ENCODE measurements around the gene TMCC1. TPM values are rescaled to one million over a fixed set of nuclear protein-coding genes. Genes with fewer than 3 reads are reported as not detected.
"Not testable (repeated sequence)": the region's sequence is repeated elsewhere in the genome, so short reads cannot be mapped to it uniquely, and the experiment has no call there.

The TMCC1 gene
- total and polyA plus RNA-seq, 7 donors = 12.4 to 55.0 (median 38.1) TPM

DNA sequence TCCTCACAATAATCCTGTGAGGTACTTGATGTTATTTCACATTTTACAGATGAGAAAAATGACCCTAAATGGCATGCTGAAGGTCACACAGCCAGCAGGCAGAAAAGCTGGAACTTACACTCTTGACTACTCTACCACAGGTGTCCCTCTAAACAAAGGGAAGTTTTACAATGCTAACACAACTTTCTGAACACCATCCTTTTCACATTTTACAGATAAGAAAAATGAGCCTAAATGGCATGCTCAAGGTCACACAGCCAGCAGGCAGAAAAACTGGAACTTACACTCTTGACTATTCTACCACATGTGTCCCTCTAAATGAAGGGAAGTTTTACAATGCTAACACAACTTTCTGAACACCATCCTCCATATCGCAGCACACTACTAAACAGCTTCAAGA is 35.6 kb downstream of the TMCC1 start:
- TF ChIP-seq, protein P1, sequence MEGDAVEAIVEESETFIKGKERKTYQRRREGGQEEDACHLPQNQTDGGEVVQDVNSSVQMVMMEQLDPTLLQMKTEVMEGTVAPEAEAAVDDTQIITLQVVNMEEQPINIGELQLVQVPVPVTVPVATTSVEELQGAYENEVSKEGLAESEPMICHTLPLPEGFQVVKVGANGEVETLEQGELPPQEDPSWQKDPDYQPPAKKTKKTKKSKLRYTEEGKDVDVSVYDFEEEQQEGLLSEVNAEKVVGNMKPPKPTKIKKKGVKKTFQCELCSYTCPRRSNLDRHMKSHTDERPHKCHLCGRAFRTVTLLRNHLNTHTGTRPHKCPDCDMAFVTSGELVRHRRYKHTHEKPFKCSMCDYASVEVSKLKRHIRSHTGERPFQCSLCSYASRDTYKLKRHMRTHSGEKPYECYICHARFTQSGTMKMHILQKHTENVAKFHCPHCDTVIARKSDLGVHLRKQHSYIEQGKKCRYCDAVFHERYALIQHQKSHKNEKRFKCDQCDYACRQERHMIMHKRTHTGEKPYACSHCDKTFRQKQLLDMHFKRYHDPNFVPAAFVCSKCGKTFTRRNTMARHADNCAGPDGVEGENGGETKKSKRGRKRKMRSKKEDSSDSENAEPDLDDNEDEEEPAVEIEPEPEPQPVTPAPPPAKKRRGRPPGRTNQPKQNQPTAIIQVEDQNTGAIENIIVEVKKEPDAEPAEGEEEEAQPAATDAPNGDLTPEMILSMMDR (IDR thresholded peaks at IDR 0.05) = no peak
- DNase-seq = no peak

DNA sequence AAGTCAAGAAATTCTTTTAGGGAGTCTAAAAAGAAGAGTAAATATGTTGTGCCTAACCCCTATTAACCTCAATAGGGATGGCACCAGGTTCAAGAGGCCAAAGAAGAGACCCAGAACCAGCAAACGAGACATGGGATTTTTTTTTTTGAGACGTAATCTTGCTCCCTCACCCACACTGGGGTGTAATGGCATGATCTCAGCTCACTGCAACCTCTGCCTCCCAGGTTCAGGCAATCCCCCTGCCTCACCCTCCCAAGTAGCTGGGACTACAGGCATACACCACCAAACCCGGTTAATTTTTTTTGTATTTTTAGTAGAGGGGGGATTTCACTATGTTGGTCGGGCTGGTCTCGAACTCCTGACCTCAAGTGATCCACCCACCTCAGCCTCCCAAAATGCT is 36.7 kb downstream of the TMCC1 start:
- H3K4me3 ChIP-seq; H3K36me3 ChIP-seq (ENCODE audit: insufficient read depth in 1 of 2, low read depth in 1 of 2); H3K27me3 ChIP-seq (ENCODE audit: insufficient read depth in 3 of 3, low read length in 2 of 3); H3K9me3 ChIP-seq; intact Hi-C loops (cut with DNase I); DNase-seq; ATAC-seq: not testable (repeated sequence)
- peak overlapping the region; percentile 72 for H3K27ac ChIP-seq
- 57 to 66% (median 59%) methylated on average over 5 of the region's 5 CpGs for WGBS, 3 donors
- peaks cover 26% of the 10 kb centered on the region for H3K4me1 ChIP-seq

More for the DNA sequence above, 35.6 kb downstream of the TMCC1 start:
- H3K9me3 ChIP-seq = no peaks in the 10 kb centered on the region
- no peak overlapping the region for H3K27ac ChIP-seq
- H3K27me3 ChIP-seq (ENCODE audit: insufficient read depth in 3 of 3, low read length in 2 of 3) = no peaks in the 10 kb centered on the region
- peaks cover 21% of the 10 kb centered on the region for H3K4me1 ChIP-seq
- peaks cover 0 to 4% of the 10 kb centered on the region in 2 donors for H3K36me3 ChIP-seq (ENCODE audit: insufficient read depth in 1 of 2, low read depth in 1 of 2)
- ATAC-seq = no peak
- intact Hi-C loops (cut with DNase I) = no loop called here
- no peak overlapping the region for H3K4me3 ChIP-seq
- WGBS, 3 donors = 86 to 100% (median 94%) methylated on average over 1 of the region's 1 CpG

DNA sequence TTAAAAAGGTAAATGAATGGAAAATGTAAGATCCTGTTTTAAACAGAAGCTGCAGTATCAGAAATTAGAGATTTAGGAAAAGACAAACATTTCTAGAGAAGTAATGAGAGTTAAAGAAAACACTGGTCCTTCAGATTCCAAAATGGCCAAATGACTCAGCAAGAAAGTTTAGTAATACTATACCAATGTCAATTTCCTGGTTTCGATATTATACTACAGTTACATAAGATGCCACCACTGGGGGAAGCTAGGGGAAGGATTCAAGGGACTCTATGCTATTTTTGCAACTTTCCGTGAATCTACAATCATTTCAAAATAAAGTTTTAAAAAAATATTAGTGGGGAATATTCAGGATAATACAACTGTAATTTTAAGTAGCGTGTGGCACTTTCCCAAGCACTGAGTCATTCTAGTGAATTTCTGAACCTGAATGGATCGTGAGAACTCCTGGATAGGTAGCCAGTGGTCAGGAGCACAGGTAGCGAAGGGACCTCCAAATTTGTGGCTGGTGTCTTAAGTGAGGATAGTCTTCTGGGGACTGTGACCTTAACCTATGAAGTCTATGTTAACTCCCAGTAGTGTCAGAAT is 37.6 kb downstream of the TMCC1 start:
- no peak for DNase-seq
- H3K36me3 ChIP-seq (ENCODE audit: insufficient read depth in 1 of 2, low read depth in 1 of 2) = peaks cover 0 to 4% of the 10 kb centered on the region in 2 donors
- H3K4me3 ChIP-seq = peak overlapping the region; percentile 8
- no peaks in the 10 kb centered on the region for H3K9me3 ChIP-seq
- H3K27me3 ChIP-seq (ENCODE audit: insufficient read depth in 3 of 3, low read length in 2 of 3) = no peaks in the 10 kb centered on the region
- TF ChIP-seq, protein P1 (IDR thresholded peaks at IDR 0.05) = no peak
- H3K4me1 ChIP-seq = peaks cover 34% of the 10 kb centered on the region
- peak overlapping the region; percentile 72 for H3K27ac ChIP-seq
- 47 to 61% (median 53%) methylated on average over 5 of the region's 5 CpGs for WGBS, 3 donors
- ATAC-seq = peak; percentile 56 to 68 (median 58)
- intact Hi-C loops (cut with DNase I) = no loop called here

DNA sequence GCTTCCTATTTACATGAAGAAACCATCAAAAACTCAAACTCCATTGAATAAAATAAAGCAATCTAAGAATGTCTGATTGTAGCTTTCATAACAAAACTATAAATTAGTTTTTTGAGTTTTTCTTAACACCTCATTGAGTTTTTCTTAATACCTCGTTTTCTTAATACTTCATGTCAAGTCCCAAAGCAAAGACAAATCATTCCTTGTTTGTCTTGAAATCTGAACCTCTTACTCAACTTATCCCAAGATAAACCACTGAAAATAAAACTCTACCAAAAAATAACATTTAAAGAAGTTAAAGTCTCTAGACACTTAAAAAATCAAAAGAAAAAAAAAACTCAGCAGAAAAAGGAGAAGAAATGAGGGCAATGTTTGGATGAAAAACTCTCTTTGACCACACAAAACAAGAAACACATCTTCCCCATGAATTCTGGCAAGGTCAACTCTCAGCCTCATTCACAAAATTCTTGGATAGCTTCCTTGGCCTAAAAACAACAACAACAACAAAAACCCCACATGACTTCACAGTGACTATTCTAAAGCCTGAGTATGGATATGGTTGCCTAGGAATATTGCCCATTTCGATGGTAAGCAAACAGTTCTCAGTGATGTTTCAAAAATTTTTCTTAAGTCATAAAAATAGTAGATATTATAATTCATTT is 38.2 kb downstream of the TMCC1 start:
- H3K27ac ChIP-seq = peak overlapping the region; percentile 72
- 17 to 24% (median 21%) methylated on average over 2 of the region's 2 CpGs for WGBS, 3 donors
- intact Hi-C loops (cut with DNase I) = no loop called here

DNA sequence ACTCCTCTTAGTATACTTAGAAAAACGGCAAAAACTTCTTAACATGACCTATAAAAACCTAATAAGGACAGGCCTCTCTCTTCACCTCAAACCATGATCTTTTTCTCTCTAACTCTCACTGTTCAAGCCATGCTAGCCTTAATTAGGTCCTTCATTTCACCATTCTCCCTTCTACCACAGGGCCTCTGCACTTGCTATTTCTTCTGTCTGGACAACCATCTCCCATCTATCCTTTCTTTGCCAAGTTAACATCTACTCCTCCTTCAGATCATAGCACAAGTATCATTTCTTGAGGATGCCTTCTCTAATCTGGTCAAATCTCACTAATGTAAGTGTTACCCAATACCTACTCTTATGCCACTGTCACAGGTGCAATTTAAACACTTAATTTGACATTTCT is 39.1 kb downstream of the TMCC1 start:
- Histone ChIP-seq H3K27ac (peak overlapping the region; percentile 72), H3K36me3 (ENCODE audit: insufficient read depth in 1 of 2, low read depth in 1 of 2) (no peaks in the 10 kb centered on the region), H3K4me1 (peaks cover 34% of the 10 kb centered on the region), H3K4me3 (no peak overlapping the region), H3K27me3 (ENCODE audit: insufficient read depth in 3 of 3, low read length in 2 of 3) (no peaks in the 10 kb centered on the region), H3K9me3 (no peaks in the 10 kb centered on the region)
- no peak for DNase-seq
- intact Hi-C loops (cut with DNase I) = no loop called here
- no peak for ATAC-seq
- 96 to 98% (median 97%) methylated on average over 1 of the region's 1 CpG for WGBS, 3 donors
- TF ChIP-seq, protein P1 (IDR thresholded peaks at IDR 0.05) = no peak

More for the DNA sequence above, 38.2 kb downstream of the TMCC1 start:
- no peaks in the 10 kb centered on the region for H3K9me3 ChIP-seq
- ATAC-seq (peak in 2 of 4 donors; percentile 49 to 58), DNase-seq (no peak)
- H3K4me1 ChIP-seq = peaks cover 34% of the 10 kb centered on the region
- TF ChIP-seq, protein P1 (IDR thresholded peaks at IDR 0.05) = no peak
- peak overlapping the region; percentile 8 for H3K4me3 ChIP-seq
- no peaks in the 10 kb centered on the region for H3K36me3 ChIP-seq (ENCODE audit: insufficient read depth in 1 of 2, low read depth in 1 of 2)
- no peaks in the 10 kb centered on the region for H3K27me3 ChIP-seq (ENCODE audit: insufficient read depth in 3 of 3, low read length in 2 of 3)

Data from psoas muscle (tissue), 8 donors.